ENCODE measurements around the gene SMARCA2. TPM values are rescaled to one million over a fixed set of nuclear protein-coding genes. Genes with fewer than 3 reads are reported as not detected.

SMARCA2 gene
- total RNA-seq, 1 experiment from 2014 or later = 28.0 TPM

DNA sequence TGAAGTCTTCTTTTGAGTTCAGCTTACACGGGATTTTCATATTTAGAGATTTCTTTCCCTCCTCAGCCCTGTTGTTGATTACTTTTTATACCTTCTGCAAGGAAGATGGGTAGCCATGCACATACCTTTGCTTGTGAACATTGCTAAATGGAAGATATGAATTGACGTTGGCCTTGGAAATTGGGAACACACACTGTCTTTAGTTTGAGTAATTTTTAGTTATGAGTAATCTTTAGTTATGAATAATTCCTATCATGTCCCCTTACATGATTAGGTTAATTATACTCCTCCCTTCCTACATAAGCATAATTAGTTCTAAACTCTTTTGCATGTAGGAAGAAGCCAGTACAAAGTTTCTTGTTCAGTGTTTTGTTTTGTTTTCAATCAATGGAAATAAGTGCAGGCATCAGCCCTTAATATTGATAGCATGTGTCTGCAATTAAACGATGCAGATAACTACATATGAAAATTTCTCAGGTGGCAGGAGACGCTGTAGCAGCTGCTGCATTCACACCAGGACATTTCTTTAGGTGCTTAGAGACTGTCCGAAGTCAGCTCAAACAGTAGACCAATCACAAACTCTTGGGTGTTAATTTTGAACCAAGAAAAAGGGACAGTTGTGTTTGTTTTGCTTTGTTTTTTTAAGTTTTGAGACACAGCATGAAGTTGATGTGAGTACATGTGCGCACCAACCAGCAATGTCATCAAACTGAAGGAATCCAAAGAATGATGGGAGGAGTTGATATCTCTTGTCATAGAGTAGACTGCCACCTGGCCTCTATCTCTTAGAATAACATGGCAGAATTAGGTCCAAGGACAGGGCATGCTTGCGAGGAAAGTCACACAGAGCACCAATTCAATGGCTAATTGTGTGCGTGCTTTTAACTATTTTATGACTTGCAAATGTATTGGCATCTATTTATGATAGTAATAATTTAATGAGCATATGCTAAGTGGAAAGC, 51.4 kb downstream of the SMARCA2 start:
- no peak overlapping the region; the same call in 1 of the 2 replicates for H3K27ac ChIP-seq
- H3K9me3 ChIP-seq (replicated peaks) = no peaks in the 10 kb centered on the region
- peaks cover 6% of the 10 kb centered on the region; the same call in 1 of the 2 replicates for H3K4me1 ChIP-seq (replicated peaks)
- no peak overlapping the region for H3K4me3 ChIP-seq
- peak in 1 of 2 experiments; percentile 22 for DNase-seq (ENCODE audit: low read depth in 1 of 2, low spot score in 2 of 2)
- no peaks in the 10 kb centered on the region for H3K36me3 ChIP-seq
- H3K27me3 ChIP-seq (replicated peaks) = no peaks in the 10 kb centered on the region

- no peak overlapping the region for H3K4me3 ChIP-seq
Observed at GRCh38 chr9:2072752-2073405, 57.7 kb downstream of the SMARCA2 start.

DNA sequence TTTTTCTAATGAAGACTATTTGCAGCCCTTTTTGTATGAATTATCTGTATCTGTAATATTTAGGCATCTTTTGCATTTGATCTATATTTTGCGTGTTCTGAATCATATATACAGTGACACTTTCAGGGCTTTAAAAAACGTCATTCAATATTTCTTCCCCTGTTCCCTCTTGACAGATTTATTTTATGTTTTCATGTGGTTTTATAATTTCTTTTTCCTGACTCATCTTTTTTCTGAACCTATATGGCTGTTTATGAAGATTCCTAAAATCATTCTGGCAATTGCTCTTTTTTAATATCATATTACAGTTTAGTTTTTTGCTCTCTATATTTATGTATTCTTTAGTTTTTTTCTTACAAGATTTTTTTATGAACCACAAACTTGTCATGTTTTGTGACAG, 67.6 kb downstream of the SMARCA2 start:
- Histone ChIP-seq H3K4me3 (no peak overlapping the region), H3K27ac (no peak overlapping the region), H3K4me1 (replicated peaks) (no peaks in the 10 kb centered on the region), H3K9me3 (replicated peaks) (no peaks in the 10 kb centered on the region), H3K27me3 (replicated peaks) (no peaks in the 10 kb centered on the region), H3K36me3 (peaks cover under 1% of the 10 kb centered on the region)
- DNase-seq (ENCODE audit: low read depth in 1 of 2, low spot score in 2 of 2) = no peak

More at GRCh38 chr9:2072752-2073405, 57.7 kb downstream of the SMARCA2 start:
- Histone ChIP-seq H3K36me3 (peaks cover 3% of the 10 kb centered on the region; the same call in 1 of the 2 replicates), H3K9me3 (replicated peaks) (no peaks in the 10 kb centered on the region), H3K4me1 (replicated peaks) (no peaks in the 10 kb centered on the region), H3K27ac (no peak overlapping the region), H3K27me3 (replicated peaks) (no peaks in the 10 kb centered on the region)
- DNase-seq (ENCODE audit: low read depth in 1 of 2, low spot score in 2 of 2) = no peak

GRCh38 chr9:2083479-2083878, 68.3 kb downstream of the SMARCA2 start:
- H3K4me3 ChIP-seq = no peak overlapping the region
- DNase-seq (ENCODE audit: low read depth in 1 of 2, low spot score in 2 of 2) = no peak
- no peaks in the 10 kb centered on the region for H3K4me1 ChIP-seq (replicated peaks)
- no peak overlapping the region for H3K27ac ChIP-seq
- H3K27me3 ChIP-seq (replicated peaks) = no peaks in the 10 kb centered on the region
- H3K36me3 ChIP-seq = peaks cover 4% of the 10 kb centered on the region
- H3K9me3 ChIP-seq (replicated peaks) = no peaks in the 10 kb centered on the region

DNA sequence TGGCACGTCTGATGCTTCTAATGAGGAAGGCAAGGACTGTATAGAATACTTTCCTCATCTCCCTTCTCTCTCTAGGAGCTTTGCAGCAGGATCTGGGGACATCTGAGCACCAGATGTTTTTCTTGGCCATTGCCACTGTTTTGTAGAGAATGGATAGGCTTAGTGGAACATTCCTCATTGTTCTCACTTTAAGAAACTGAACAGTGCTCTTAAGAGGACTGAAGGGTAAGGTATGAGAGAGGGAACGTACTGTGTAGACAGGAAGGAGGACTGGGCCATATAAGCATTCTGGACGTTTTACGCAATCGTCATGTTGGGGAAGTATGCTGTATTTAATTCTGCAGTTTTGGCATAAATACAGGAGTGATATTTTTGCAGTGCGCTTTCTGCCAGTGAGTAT, 70.6 kb downstream of the SMARCA2 start:
- H3K27me3 ChIP-seq (replicated peaks) = no peaks in the 10 kb centered on the region
- H3K4me3 ChIP-seq = no peak overlapping the region
- H3K9me3 ChIP-seq (replicated peaks) = no peaks in the 10 kb centered on the region
- H3K27ac ChIP-seq = no peak overlapping the region
- no peak for DNase-seq (ENCODE audit: low read depth in 1 of 2, low spot score in 2 of 2)
- H3K36me3 ChIP-seq = peaks cover 4% of the 10 kb centered on the region
- H3K4me1 ChIP-seq (replicated peaks) = no peaks in the 10 kb centered on the region

- Histone ChIP-seq H3K9me3 (replicated peaks) (no peaks in the 10 kb centered on the region), H3K36me3 (peaks cover 4% of the 10 kb centered on the region), H3K27me3 (replicated peaks) (no peaks in the 10 kb centered on the region), H3K27ac (no peak overlapping the region), H3K4me1 (replicated peaks) (no peaks in the 10 kb centered on the region), H3K4me3 (no peak overlapping the region)
- DNase-seq (ENCODE audit: low read depth in 1 of 2, low spot score in 2 of 2) = no peak
Observed at GRCh38 chr9:2086116-2086515, 71.0 kb downstream of the SMARCA2 start.

DNA sequence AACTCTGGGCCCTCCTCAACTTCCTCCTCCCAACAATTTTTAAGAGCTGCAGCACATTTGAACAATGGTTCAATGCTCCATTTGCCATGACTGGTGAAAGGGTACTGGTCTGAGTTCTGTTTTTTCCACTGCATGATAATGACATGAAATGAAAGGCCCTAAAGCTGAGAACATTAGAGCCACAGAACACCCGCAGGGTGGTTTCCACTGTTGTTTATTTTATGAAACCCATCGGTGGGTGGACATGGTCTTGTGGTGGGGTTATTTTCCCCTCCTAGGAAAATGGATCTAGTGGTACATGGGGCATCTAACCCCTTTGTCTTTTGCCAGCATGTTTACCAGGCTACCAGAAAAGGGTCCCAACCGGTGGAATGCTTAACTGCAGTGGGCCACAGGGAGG, 71.8 kb downstream of the SMARCA2 start:
- Histone ChIP-seq H3K4me3 (no peak overlapping the region), H3K36me3 (peaks cover 4% of the 10 kb centered on the region), H3K27me3 (replicated peaks) (no peaks in the 10 kb centered on the region), H3K27ac (no peak overlapping the region), H3K4me1 (replicated peaks) (no peaks in the 10 kb centered on the region), H3K9me3 (replicated peaks) (no peaks in the 10 kb centered on the region)
- no peak for DNase-seq (ENCODE audit: low read depth in 1 of 2, low spot score in 2 of 2)

DNA sequence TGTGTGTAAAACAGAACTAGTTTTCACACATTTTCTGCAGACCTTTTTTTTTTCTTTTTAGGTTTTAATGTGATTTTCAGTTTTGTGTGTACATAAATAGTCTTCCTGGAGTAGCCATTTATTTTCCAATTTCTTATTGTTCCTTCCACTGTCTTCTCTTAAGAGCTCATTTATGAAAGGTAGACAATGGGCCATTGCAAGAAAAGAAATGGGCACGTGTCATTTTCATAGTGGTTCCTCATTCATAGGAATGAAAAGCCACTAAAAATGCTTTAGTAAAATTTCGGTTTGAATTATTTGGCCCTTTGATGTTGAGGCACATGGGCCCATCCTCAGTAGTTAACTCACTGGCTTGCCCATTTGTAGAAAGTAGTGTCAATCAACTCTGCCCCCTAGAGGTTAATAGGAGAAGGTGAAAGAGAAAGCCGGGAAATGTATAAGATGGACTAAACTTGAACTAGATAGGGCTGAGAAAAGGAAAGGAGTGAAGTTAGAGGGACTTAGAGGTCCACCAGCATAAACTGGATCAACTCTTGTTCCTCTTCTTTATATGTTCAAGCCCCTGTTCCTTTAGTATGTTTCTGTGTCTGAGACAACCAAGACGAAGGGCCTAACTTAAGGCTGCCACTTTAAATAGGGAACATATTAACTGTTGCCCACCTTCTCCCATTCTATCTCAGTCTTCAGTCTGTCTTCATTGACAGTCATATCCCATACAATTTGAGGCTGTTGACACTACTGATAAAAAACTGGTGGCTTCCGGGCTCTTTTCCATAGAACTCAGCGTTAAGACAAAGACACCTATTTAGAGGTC, 72.6 kb downstream of the SMARCA2 start:
- peak in 1 of 2 experiments; percentile 4 for DNase-seq (ENCODE audit: low read depth in 1 of 2, low spot score in 2 of 2)

DNA sequence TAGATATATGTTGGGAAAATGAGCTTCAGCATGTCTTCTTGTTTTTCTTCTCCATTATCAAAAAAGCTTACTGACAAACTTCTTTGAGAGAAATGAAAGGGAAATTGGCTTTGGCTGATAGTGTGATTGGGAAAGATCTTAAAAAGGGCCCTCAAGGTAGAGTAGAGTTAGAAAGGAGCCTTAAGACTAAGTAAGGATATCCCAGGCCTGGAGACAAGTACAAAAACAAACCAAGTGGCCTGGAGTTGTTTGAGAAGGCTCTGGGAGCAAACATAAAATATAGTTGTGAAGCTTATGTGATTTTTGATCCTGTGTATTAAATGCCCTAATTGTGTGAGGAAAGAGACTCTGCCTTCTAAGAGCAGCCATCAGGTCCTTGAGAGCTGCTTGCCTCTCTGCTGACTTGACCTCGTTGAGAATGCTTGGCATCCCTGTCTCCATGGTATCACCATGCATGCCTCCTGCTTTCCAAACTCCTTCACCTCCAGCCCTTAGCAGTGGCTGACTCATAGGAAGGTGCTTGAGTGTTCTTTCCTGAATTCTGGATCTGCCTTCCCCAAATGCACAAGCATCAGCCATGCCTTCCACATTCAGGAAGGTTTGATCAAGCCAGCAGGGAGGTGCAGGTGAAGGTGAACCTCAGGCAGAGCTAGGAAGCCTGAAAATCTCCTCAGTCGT, 78.9 kb downstream of the SMARCA2 start:
- Histone ChIP-seq H3K27me3 (replicated peaks) (no peaks in the 10 kb centered on the region), H3K9me3 (replicated peaks) (no peaks in the 10 kb centered on the region), H3K4me3 (no peak overlapping the region), H3K27ac (no peak overlapping the region), H3K36me3 (no peaks in the 10 kb centered on the region; the same call in 1 of the 2 replicates), H3K4me1 (replicated peaks) (no peaks in the 10 kb centered on the region)
- no peak for DNase-seq (ENCODE audit: low read depth in 1 of 2, low spot score in 2 of 2)

More for the DNA sequence above, 72.6 kb downstream of the SMARCA2 start:
- H3K4me3 ChIP-seq = no peak overlapping the region
- no peaks in the 10 kb centered on the region for H3K27me3 ChIP-seq (replicated peaks)
- no peaks in the 10 kb centered on the region for H3K4me1 ChIP-seq (replicated peaks)
- H3K27ac ChIP-seq = no peak overlapping the region
- no peaks in the 10 kb centered on the region for H3K9me3 ChIP-seq (replicated peaks)
- H3K36me3 ChIP-seq = peaks cover 4% of the 10 kb centered on the region

GRCh38 chr9:2096376-2096970, 81.3 kb downstream of the SMARCA2 start:
- no peak overlapping the region for H3K27ac ChIP-seq
- no peaks in the 10 kb centered on the region for H3K4me1 ChIP-seq (replicated peaks)
- H3K27me3 ChIP-seq (replicated peaks) = no peaks in the 10 kb centered on the region
- no peaks in the 10 kb centered on the region; the same call in 1 of the 2 replicates for H3K36me3 ChIP-seq
- DNase-seq (ENCODE audit: low read depth in 1 of 2, low spot score in 2 of 2) = no peak
- no peaks in the 10 kb centered on the region for H3K9me3 ChIP-seq (replicated peaks)
- no peak overlapping the region for H3K4me3 ChIP-seq

- no peaks in the 10 kb centered on the region for H3K4me1 ChIP-seq (replicated peaks)
- H3K4me3 ChIP-seq = no peak overlapping the region
- no peaks in the 10 kb centered on the region for H3K27me3 ChIP-seq (replicated peaks)
- no peaks in the 10 kb centered on the region for H3K36me3 ChIP-seq
- H3K27ac ChIP-seq = no peak overlapping the region
- H3K9me3 ChIP-seq (replicated peaks) = no peaks in the 10 kb centered on the region
- no peak for DNase-seq (ENCODE audit: low read depth in 1 of 2, low spot score in 2 of 2)
Observed at GRCh38 chr9:2106666-2107065, 91.5 kb downstream of the SMARCA2 start.

- H3K4me3 ChIP-seq = no peak overlapping the region
- H3K27me3 ChIP-seq (replicated peaks) = no peaks in the 10 kb centered on the region
- no peaks in the 10 kb centered on the region for H3K9me3 ChIP-seq (replicated peaks)
- no peaks in the 10 kb centered on the region for H3K36me3 ChIP-seq
- DNase-seq (ENCODE audit: low read depth in 1 of 2, low spot score in 2 of 2) = no peak
- no peak overlapping the region for H3K27ac ChIP-seq
- H3K4me1 ChIP-seq (replicated peaks) = no peaks in the 10 kb centered on the region
Observed at GRCh38 chr9:2107906-2108451, 92.8 kb downstream of the SMARCA2 start.

All from SJSA1 (cell line).